Measurements from ENCODE around the gene MINK1.
"Not testable (repeated sequence)": the region's sequence is repeated elsewhere in the genome, so short reads cannot be mapped to it uniquely, and the experiment has no call there.

Gene MINK1

GRCh38 chr17:4852567-4853207 is 19.5 kb downstream of the MINK1 start:
- DNase-seq (ENCODE audit: low spot score): no peak
- in situ Hi-C loops (cut with MboI; ENCODE audit: low pct_unique_long_range_greater_than_20kb, low sequenced_read_pairs, unreplicated experiment): no loop called here
- no peak for TF ChIP-seq CTCF (IDR thresholded peaks at IDR 0.05; ENCODE audit: extremely low read depth, insufficient read depth, missing control alignments)

GRCh38 chr17:4853208-4853671 is 20.1 kb downstream of the MINK1 start:
- TF ChIP-seq CTCF (IDR thresholded peaks at IDR 0.05; ENCODE audit: extremely low read depth, insufficient read depth, missing control alignments): no peak
- in situ Hi-C loops (cut with MboI; ENCODE audit: low pct_unique_long_range_greater_than_20kb, low sequenced_read_pairs, unreplicated experiment): no loop called here
- no peak for DNase-seq (ENCODE audit: low spot score)

GRCh38 chr17:4854111-4854681 is 21.1 kb downstream of the MINK1 start:
- TF ChIP-seq CTCF (IDR thresholded peaks at IDR 0.05; ENCODE audit: extremely low read depth, insufficient read depth, missing control alignments): no peak
- in situ Hi-C loops (cut with MboI; ENCODE audit: low pct_unique_long_range_greater_than_20kb, low sequenced_read_pairs, unreplicated experiment): no loop called here
- no peak for DNase-seq (ENCODE audit: low spot score)

GRCh38 chr17:4856271-4856936 is 23.3 kb downstream of the MINK1 start:
- no peak for TF ChIP-seq CTCF (IDR thresholded peaks at IDR 0.05; ENCODE audit: extremely low read depth, insufficient read depth, missing control alignments)
- in situ Hi-C loops (cut with MboI; ENCODE audit: low pct_unique_long_range_greater_than_20kb, low sequenced_read_pairs, unreplicated experiment): no loop called here
- no peak for DNase-seq (ENCODE audit: low spot score)

GRCh38 chr17:4856937-4857314 is 23.8 kb downstream of the MINK1 start:
- in situ Hi-C loops (cut with MboI; ENCODE audit: low pct_unique_long_range_greater_than_20kb, low sequenced_read_pairs, unreplicated experiment): no loop called here
- no peak for DNase-seq (ENCODE audit: low spot score)
- TF ChIP-seq CTCF (IDR thresholded peaks at IDR 0.05; ENCODE audit: extremely low read depth, insufficient read depth, missing control alignments): no peak

- DNase-seq (ENCODE audit: low spot score); in situ Hi-C loops (cut with MboI; ENCODE audit: low pct_unique_long_range_greater_than_20kb, low sequenced_read_pairs, unreplicated experiment): not testable (repeated sequence)
These were observed 24.2 kb downstream of the MINK1 start for GRCh38 chr17:4857347-4857746.

All from GM13977 (cell line).